HG03469 (cell line): ENCODE measurements around the gene FAM162A.
"Not testable (repeated sequence)": the region's sequence is repeated elsewhere in the genome, so short reads cannot be mapped to it uniquely, and the experiment has no call there.

Experiments
- ATAC-seq: cut with Tn5 transposase; IDR thresholded peaks from one replicate; pipeline ENCODE4 v1.9.1; 2021; ENCODE audit warnings: mild to moderate bottlenecking, moderate library complexity, moderate number of reproducible peaks; ENCODE audit not compliant: unreplicated experiment

The FAM162A gene

GRCh38 chr3:122415762-122416654, 32.0 kb downstream of the FAM162A start, which contains the start of gene WDR5B:
WDR5B (minus strand) TSS chr3:122416062; CDS start chr3:122415528, 534 bp downstream.
- peak; percentile 65 for ATAC-seq

- ATAC-seq: no peak
Measured at GRCh38 chr3:122416966-122417365, 33.0 kb downstream of the FAM162A start.

DNA sequence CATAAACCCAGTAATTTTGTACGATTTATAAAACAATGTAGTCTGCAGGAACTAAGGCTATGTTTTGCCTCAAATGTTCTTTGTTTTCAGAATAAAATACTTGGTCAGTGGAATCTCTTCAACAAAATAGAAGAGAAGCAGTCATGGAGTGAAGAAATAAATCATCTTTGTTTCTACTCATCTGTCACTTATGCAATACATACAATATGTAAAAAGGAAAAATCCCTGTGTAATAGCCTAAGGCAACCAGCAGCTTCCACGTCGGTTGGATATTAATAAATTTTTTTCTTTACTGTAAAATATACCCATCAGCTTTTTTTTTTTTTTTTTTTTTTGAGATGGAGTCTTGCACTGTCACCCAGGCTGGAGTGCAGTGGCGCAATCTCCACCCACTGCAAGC, 37.1 kb downstream of the FAM162A start:
- ATAC-seq: no peak

DNA sequence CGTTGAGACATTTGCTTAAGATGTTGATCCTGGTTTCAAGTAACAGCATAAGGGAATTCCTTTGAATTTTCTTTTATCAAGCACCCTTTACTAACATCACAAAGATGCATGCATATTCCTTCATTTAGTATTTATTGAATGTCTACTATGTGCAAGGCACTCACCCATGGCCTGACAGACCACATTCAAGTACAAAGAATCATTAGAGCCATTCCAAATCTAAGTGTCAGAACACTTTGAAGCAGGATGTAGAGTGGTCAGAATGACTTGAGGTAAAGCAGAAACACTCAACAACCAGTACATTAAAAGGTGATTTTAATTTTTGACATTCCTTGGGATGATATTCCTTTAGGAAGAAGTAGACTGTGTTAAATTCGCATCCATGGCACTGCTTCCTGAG, 37.9 kb downstream of the FAM162A start:
- ATAC-seq: no peak

- no peak for ATAC-seq
Measured at GRCh38 chr3:122427857-122428471, 44.0 kb downstream of the FAM162A start.

- no peak for ATAC-seq
Measured at GRCh38 chr3:122430371-122430770, 46.4 kb downstream of the FAM162A start.

GRCh38 chr3:122435950-122436349, 52.0 kb downstream of the FAM162A start:
- no peak for ATAC-seq

DNA sequence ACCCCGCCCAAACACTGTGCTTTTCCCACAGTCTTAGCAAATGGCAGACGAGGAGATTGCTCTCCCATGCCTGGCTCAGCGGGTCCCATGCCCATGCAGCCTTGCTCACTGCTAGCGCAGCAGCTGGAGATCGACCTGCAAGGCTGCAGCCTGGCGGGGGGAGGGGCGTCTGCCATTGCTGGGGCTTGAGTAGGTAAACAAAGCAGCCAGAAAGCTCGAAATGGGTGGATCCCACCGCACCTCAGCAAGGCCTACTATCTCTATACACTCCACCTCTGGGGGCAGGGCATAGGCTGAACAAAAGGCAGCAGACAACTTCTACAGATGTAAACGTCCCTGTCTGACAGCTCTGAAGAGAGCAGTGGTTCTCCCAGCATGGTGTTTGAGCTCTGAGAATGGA, 59.1 kb downstream of the FAM162A start:
- no peak for ATAC-seq

DNA sequence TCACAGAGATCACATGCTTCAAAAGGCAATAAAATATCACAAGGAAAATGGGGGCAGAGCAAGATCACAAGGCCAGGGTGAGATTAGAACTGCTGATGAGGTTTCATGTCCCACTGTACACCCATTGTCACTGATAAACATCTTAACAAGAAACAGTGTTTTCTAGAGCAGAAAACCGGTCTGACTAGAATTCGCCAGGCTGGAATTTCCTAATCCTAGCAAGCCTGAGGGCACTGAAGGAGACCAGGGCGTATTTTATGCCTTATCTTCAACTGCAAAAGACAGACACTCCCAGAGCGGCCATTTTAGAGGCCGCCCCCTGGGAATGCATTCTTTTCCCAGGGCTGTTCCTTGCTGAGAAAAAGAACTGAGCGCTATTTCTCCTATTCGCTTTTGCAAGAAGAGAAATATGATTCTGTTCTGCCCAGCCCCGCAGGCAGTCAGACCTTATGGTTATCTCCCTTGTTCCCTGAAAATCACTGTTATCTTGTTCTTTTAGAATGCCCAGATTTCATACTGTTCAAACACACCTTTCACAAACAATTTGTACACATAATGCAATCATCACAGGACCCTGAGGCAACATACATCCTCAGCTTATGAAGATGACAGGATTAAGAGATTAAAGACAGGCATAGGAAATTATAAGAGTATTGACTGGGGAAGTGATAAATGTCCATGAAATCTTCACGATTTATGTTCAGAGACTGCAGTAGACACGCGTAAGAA, 59.9 kb downstream of the FAM162A start:
- ATAC-seq: not testable (repeated sequence)

DNA sequence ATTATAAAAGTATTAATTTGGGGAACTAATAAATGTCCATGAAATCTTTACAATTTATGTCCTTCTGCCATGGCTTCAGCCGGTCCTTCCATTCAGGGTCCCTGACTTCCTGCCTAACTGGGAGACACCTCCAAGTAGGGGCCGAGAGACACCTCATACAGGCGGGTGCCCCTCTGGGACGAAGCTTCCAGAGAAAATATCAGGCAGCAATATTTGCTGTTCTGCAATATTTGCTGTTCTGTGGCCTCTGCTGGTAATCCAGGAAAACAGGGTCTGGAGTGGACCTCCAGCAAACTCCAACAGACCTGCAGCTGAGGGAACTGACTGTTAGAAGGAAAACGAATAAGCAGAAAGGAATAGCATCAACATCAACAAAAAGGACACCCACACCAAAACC, 60.5 kb downstream of the FAM162A start:
- ATAC-seq: not testable (repeated sequence)

DNA sequence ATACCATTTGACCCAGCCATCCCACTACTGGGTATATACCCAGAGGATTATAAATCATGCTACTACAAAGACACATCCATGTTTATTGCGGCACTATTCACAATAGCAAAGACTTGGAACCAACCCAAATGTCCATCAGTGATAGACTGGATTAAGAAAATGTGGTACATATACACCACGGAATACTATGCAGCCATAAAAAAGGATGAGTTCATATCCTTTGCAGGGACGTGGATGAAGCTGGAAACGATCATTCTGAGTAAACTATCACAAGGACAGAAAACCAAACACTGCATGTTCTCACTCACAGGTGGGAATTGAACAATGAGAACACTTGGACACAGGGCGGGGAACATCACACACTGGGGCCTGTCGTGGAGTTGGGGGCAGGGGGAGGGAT, 64.2 kb downstream of the FAM162A start:
- ATAC-seq: not testable (repeated sequence)

GRCh38 chr3:122451371-122451770, 67.4 kb downstream of the FAM162A start:
- ATAC-seq: no peak

DNA sequence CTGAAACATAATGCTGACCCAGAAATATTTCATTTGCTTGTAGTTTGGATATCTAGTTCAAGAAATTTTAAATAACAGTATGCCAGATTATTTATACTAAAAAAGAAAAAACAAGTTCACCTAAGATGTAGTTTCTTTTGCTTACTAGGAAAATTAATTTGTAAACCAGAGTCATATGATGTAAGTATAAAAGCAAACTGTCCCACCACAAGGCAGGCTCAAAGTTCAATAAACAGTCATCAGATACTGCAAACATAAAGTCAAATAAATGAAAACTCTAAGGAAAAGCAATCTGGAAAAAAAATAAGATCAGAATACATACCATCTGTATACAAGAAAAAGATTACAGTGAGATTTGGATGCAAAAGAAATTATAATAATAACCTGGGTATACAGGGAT, 72.1 kb downstream of the FAM162A start:
- no peak for ATAC-seq

GRCh38 chr3:122457706-122458105, 73.7 kb downstream of the FAM162A start:
- ATAC-seq: no peak

- no peak for ATAC-seq
Measured at GRCh38 chr3:122458992-122459391, 75.0 kb downstream of the FAM162A start.

GRCh38 chr3:122461806-122462205, 77.8 kb downstream of the FAM162A start:
- ATAC-seq: no peak
